Mammary epithelial cell (primary cell): ENCODE measurements around the gene PTGR3.

Experiments
- CTCF ChIP-seq, 2 donors: IDR thresholded peaks in 1 of 2; conservative IDR thresholded peaks in 1 of 2; 2 replicates each; pipeline ENCODE4 v1.5.1; 2011 to 2012; ENCODE audit warnings: inconsistent platforms in 2 of 2, low read length in 2 of 2, mild to moderate bottlenecking in 2 of 2, control low read depth in 1 of 2, low read depth in 1 of 2; ENCODE audit not compliant: insufficient read depth in 1 of 2; ENCODE audit errors: extremely low read depth in 1 of 2
- EZH2 ChIP-seq: IDR thresholded peaks from 2 replicates; pipeline ENCODE4 v1.6.1; 2012; ENCODE audit warnings: low read length, inconsistent platforms, borderline replicate concordance

- TF ChIP-seq EZH2 (no peak), CTCF (conservative IDR thresholded peaks at IDR 0.05 in 1 of 2, IDR thresholded peaks at IDR 0.05 in 1 of 2; ENCODE audit: extremely low read depth in 1 of 2, insufficient read depth in 1 of 2, low read depth in 1 of 2, low read length in 2 of 2) (no peak)
Measured at GRCh38 chr18:75168619-75169018, 40.3 kb downstream of the PTGR3 start.
